HG03135 (cell line): ENCODE results near the gene ACR.

Source experiments
- ATAC-seq: cut with Tn5 transposase; IDR thresholded peaks from one replicate; pipeline ENCODE4 v1.9.1; 2021; ENCODE audit warnings: mild to moderate bottlenecking, moderate library complexity; ENCODE audit not compliant: unreplicated experiment

The ACR gene

DNA sequence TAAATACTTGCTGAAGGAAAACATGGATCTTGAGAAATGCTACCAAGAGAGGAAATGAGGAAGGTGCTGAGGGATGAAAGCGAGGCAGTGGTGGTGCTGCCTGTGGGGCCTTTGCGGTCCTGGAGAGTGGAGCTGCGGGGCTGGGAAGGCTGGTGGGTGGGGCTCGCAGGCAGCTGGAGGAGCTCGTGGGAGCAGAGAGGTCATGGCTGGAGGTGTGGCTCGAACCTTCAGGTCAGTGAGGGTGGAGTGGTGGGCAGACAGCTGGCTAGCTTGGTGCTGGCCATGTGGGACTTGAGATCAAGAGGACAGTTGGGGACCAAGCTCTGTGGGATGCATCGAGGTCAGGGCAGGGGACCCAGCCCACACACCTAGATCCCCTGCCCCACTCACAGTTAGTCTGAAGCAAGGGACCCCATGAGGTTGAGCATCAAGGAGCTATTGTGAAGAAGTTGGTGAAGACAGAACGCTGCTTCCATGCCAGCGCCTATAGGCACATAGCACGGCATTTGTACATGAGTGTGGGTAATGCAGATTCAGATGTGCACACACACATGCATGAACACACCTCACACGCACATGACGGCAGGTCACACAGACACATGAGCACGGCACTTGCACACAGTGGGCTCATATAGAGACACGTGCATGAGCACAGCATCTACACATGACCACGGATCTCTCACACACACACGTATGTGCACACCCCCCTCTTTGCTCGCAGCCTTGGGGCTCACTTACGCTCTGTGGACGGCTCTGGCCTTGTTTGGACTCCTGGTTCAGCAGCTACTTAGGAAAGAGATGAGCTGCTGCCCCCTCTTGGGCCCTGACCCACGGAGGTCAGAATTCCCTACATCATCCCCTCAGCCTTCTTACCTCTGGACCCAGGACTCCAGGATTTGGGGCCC lies 34.9 kb upstream of the ACR start:
- no peak for ATAC-seq

DNA sequence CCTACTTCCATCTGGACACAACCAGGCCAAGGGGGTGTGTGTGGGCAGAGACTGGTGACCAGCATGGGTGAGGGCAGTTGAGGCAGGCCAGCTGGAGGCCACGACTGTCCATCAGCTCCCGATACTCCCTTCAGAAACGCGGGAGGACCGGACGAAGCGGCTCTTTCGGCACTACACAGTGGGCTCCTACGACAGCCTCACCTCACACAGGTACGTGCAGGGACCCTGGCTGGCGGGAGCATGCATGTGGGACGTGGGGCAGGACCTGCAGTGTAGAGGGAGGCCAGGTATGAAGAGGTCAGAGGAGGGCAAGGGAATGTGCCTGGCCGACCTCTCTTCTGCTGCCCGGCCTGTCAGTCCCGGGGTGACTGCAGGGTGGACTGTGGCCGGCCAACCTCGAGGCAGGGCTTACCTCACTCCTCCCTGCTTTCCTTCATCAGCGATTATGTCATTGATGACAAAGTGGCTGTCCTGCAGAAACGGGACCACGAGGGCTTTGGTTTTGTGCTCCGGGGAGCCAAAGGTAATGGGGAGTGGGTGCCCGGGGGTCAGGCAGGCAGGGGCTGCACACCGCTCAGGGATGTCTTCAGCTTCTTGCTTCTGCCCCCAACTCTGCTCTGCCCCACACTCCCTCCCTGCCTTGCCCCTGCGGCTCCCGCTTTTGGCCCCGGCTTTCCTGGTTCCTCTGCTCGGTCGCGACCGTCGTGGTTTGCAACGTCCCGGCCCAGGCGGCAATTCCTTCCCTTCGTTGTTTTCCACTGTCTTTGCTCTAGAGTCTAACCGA lies 34.1 kb upstream of the ACR start:
- ATAC-seq = no peak

DNA sequence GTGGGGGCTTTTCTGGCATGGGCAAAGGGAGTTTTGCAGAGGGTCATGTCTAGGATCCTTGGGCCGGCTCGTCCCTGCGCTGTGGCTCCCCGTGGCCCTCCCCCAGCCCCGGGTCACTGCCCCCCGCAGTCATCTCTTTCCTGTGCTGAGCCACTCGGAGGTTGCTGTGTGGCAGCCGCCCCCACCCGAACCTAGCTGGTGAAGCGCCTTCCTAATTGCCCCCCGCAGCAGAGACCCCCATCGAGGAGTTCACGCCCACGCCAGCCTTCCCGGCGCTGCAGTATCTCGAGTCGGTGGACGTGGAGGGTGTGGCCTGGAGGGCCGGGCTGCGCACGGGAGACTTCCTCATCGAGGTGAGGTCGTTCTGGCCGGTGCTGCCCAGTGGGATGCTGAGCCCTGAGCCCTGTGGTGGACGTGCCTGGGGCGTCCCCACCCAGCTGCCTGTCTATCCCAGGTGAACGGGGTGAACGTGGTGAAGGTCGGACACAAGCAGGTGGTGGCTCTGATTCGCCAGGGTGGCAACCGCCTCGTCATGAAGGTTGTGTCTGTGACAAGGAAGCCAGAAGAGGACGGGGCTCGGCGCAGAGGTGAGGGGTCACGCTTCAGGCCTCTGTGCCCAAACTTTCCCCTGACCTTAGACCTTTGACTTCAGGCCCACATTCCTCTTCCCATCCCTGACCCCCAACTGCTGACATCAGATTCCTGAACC lies 33.3 kb upstream of the ACR start:
- ATAC-seq = no peak

DNA sequence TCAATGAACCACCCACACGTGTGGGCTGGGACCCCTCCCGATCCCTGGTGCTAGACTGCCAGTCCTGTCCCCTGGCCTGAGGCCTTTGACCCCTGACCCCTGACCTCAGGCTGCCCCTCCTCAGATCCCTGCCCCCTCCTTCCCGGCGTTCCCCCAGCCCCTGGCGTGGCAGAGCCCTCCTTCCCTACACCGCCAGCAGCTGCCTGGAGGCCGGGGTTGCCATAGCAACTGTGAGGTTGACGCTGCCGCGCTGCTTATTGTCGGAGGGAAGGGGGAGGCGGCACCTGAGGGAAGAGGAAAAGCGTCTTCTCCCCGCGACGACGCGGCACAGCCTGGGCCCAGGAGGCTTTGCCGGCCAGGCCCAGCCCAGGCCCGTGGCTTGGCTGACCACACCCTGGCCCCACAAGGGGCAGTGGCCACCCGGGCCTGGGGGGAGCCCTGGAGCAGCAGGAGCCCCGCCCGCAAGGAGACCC lies 32.7 kb upstream of the ACR start:
- no peak for ATAC-seq

DNA sequence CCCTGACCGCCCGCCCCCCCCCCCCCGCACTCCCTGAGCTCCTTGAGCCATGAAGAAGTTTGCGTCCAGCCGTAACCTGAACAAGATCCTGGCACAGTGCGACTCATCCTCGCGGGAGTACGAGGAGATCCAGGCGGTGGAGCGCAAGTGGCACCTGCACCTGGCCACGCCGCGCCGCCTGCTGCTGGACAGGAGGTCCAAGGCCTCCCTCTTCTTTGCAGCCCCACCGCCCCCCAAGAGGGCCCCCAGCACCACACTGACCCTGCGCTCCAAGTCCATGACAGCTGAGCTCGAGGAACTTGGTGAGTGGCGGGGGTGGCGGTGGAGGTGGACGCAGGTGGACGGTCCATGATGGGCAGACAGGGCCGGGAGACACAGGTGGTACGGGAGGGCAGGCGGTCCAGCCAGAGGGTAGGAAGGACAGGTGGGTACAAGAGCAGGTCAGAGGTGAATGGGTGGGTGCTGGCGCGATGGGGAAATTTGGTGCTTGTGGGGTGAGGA lies 32.1 kb upstream of the ACR start:
- no peak for ATAC-seq

DNA sequence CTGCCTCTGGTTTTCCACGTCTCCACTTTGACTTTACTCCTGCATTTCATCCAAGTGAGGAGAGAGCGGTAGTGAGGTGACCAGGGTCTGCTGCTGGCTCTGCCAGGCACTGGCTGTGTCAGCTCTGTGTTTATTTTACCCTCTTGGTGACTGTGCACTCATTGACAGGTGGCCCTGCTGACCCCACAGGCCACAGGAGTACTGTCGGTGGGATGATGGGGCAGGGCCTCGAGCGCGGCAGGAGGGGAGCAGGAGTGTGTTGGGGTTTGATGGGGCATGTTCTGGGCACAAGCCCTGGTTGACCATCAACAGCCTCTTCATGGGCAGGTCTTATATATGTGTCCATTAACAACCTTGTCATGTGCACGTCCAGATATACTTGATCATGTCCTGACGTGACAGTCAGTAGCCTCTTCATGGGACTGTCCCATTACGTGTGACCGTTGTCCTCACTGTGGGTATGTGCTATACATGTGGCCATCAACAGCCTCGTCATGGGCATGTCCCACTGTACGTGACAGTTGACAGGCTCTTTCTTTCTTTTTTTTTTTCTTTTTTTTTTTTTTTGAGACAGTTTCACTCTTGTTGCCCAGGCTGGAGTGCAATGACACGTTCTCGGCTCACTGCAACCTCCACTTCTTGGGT lies 31.4 kb upstream of the ACR start:
- no peak for ATAC-seq

DNA sequence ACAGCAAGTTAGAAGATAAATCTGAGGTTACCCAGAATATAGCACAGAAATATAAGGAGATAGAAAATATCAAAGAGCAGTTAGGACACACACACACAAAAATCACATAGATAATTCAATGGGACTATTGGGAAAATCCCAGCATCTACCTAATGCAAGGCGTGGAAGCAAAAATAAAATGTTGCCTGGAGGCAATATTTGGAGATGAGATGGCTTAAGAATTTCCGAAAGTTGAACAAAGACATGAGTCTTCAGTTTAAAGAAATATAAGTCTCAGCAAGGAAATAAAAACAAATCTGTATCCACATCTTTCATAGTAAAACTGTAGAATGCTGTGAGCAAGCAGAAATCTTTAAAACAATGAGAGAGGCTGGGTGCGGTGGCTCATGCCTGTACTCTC lies 29.5 kb upstream of the ACR start:
- ATAC-seq = no peak

DNA sequence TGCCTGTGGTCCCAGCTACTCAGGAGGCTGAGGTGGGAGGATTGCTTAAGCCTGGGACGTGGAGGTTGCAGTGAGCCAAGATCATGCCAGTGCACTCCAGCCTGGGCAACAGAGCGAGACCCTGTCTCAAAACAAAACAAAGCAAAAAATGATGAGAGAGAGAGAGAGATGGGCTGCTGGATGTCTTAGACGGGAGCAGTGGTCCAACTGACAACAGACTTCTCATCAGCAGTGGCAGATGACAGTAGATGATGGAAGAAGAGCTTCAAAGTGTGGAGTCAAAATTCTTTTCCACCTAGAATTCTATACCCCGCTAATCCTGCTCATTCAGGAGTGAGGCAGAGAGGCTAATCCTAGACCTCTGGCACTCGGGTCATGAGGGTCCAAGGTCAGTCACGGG lies 29.0 kb upstream of the ACR start:
- no peak for ATAC-seq

DNA sequence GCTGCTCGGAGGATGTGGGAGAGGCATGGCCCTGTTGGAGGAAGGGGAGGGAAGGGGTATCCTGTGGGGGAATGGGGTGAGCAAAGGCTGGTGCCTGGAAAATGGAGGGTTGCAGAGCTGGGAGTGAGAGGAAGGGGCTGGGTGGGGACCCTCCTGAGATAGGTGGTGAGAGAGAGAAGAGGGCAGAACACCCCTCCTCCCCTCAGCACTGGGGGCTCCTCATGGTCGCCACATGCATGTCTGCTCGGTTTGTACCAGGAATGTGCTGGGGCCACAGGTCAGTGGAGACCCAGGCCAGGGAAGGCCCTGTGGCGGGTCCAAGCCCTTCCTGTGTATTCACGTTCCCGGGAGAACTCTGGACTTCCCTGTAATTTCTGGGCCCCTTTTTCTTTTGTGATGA lies 27.8 kb upstream of the ACR start:
- ATAC-seq = no peak

DNA sequence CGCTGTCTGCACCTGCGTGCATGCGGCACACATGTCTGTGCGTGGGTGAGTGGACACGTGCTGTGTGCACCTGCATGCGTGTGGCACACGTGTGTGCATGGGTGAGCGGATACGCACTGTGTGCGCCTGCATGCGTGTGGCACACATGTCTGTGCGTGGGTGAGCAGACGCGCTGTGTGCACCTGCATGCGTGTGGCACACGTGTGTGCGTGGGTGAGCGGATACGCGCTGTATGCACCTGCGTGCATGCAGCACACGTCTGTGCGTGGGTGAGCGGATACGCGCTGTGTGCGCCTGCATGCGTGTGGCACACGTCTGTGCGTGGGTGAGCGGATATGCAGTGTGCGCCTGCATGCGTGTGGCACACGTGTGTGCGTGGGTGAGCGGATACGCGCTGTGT lies 27.1 kb upstream of the ACR start:
- no peak for ATAC-seq

DNA sequence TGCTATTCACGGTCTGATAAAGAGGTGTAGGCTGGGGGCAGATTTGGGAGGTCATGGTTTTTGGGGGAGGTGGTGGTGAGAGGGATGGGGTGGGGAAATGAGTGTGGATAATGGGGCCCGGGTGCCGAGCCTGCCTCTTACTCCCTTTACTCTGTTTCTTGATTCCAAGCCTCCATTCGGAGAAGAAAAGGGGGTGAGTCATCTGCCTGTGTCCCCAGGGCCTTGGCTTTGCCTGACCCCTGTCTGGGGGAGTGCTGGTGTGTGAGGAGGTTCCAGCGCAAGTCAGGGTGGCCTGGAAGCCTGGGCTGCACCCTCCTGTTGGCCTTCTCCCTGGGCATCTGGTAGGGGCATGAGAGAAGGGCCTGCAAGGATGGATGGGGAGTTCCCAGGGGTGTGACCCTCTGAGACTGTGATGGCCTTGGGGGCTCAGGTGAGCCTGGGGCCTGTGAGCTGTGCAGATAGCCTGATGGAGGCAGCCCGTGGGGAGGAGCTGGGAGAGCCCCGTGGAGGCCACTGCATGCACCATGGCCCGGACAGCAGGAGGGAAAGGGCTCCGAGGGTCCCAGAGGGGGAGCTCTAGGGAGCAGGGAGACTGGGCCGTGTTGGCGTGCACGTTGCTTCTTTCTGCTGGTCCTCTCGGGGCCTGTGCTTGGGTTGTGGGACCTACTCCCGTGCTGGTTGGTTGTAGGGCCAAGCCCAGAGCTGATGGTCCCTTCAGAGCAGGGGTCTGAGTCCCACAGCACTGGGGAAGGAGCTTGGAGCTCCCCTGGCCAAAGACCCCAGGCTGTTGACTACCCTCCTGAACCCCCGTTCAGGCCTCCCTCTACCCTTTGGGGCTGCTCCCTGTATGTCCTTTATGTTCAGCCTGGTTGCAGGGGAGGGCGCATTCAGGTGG lies 26.3 kb upstream of the ACR start:
- ATAC-seq = no peak

DNA sequence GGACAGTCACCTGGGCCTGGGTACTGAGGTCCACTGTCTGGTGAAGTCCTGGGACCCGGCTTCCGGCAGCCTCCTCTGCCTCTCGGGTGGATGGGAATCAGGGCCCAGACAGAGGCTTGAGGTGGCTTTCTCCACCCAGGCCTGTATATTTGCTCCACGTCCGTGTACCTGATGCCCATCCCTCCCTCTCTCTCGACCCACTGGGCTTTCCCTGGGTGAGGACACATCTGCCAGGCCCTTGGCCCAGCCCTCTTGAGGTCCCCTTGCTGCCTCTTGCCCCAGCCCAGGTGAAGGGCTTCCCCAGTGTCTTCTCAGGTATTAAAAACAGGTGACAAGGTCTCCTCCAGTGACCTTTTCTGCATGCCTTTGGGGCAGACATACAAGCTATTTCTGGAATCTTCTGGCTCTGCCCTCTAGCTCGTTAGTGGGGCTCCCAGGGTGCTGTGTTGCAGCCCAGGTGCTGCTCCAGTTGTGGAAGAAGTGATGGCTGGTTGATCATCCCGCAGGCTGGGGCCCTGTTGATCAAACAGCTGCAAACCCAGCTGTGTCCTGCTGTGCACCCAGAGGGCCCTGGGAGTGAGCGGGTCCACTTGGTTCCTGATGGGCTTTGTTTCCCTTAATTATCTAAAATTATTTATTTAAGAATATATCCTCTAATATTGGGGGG lies 25.5 kb upstream of the ACR start:
- ATAC-seq = no peak

DNA sequence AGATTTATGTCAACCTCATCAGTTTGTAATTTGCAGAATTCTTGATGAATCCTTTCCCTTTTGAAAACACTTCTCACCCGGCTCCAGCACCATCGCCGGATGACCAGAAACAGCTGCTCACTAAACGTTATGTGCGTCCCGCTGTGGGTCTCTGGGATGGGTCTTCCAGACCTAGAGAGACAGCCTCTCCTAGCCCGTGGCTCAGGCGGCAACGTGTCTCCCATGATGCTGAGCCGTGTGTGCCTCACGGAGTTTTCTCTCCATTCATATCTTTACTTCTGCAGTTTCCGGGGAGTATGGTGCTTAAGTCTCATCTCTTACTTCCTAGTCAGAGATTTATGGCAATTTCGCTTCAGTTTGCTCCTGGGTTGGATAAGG lies 25.0 kb upstream of the ACR start:
- ATAC-seq = no peak

DNA sequence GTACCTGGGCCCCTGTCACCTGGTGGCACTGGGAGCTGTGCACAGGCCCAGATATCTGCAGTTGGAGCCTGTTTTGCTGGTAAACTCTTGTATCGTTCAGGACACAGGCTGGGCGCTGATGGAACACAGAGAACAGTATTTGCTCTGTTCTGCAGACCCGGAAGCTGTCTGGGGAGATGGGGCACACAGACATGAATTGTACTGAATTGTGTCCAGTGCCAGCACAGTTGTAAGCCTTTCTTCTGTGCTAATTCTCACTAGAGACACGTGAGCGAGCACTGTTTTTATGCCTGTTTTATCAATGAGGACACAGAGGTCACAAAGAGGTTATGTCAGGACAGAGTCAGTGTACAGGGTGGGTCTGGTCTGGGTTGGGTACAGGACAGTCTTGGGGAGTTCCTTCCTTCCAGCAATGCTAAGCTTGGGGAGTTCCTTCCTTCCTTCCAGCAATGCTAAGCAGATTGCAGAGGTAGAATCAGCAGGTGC lies 24.4 kb upstream of the ACR start:
- no peak for ATAC-seq

DNA sequence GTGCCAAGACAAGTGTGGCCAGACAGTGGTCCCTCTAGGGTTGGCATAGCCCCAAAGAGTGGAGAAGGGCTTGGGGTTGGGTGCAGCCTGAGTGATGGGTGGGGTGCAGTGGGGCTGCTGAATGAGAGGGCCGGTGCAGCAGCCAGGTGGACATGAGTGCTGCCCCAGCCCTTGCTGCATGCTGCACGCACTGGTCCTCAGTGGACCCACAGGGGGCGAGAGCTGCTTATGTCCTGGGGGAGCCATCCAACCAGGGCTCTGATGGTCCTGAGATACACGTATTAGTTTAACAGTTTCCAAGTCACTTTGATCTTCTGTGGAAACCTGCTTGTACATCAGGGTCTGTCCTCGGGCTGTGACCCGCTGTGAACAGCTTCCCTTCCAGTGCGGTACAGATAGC lies 23.9 kb upstream of the ACR start:
- no peak for ATAC-seq

DNA sequence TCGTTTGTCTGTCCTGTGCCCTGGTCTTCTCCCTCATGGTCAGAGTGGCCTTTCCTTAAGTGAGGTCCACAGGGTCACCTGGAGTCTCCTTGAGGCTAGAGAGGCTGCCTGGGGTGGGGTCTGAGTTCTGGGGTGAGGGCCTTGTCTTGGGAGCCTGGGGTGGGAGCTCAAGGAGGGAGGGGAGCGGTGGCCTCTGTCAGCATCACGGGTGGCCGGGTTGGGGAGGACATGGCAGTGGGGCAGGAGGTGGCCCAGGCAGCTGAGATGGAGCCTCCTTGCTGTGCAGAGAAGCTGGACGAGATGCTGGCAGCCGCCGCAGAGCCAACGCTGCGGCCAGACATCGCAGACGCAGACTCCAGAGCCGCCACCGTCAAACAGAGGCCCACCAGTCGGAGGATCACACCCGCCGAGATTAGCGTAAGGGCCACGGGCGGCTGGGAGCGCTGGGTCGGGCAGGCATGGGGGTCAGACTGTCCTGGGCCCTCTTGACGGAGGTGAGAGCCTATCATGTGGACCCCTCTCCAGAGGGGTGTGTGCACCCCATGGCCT lies 23.3 kb upstream of the ACR start:
- no peak for ATAC-seq

DNA sequence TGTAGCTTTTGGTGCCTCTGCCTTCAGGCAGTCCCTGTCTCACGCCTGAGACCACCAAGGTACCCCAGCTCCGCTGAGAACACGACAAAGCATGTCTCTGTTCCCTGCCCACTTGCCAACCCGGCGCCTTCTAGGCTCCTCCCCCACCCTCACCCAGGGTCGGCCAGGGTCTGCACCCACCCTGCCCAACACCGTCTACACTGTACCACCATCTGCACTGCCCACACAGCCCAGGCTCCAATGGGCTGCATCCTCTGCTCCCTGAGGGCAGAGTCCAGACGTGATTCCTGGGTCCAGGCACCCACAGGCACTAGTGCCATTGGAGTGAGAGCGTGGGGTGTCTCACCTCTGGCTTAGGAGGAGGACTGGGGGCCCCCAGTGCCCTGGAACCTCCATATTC lies 22.8 kb upstream of the ACR start:
- no peak for ATAC-seq

DNA sequence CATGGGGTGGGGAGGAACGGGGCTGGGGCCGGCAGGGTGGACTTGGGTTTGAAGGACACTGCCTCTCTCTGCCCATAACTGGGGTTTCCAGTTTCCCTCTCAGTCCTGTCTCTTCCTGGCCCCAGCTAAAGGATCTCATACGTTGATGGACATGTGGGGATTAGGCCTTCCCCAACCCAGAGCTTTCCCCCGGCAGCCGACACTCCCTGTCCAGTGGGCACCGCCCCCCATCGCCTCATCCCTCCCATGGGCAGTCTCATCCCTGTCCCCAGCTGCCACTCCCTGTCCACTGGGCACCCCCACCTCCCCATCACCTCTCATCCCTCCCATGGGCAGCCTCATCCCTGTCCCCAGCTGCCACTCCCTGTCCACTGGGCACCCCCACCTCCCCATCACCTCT lies 22.2 kb upstream of the ACR start:
- no peak for ATAC-seq
